Neuron (in vitro differentiated cells): ENCODE results near the gene NCOA1.
A peak's percentile ranks its signal among the peaks of the same experiment; 100 is the strongest.
"Not testable (repeated sequence)": the region's sequence is repeated elsewhere in the genome, so short reads cannot be mapped to it uniquely, and the experiment has no call there.

Experiments used
- H2AFZ ChIP-seq: one replicate; pipeline ENCODE4 v1.6.1; 2013; ENCODE audit warnings: low read depth, mild to moderate bottlenecking, inconsistent platforms, low read length, moderate library complexity
- H3K27me3 ChIP-seq: one replicate; pipeline ENCODE4 v1.6.1; 2013; ENCODE audit warnings: low read length; ENCODE audit not compliant: insufficient read depth
- H3K36me3 ChIP-seq: one replicate; pipeline ENCODE4 v1.6.1; 2013; ENCODE audit warnings: low read length; ENCODE audit not compliant: insufficient read depth
- H3K4me1 ChIP-seq: one replicate; pipeline ENCODE4 v1.6.1; 2013; ENCODE audit warnings: low read length; ENCODE audit not compliant: insufficient read depth
- H3K4me3 ChIP-seq: 2 replicates; pipeline ENCODE4 v1.5.1; 2013; ENCODE audit warnings: mild to moderate bottlenecking, low read length, moderate library complexity
- H3K9me3 ChIP-seq: one replicate; pipeline ENCODE4 v1.6.1; 2013; ENCODE audit warnings: low read length

NCOA1 gene

DNA sequence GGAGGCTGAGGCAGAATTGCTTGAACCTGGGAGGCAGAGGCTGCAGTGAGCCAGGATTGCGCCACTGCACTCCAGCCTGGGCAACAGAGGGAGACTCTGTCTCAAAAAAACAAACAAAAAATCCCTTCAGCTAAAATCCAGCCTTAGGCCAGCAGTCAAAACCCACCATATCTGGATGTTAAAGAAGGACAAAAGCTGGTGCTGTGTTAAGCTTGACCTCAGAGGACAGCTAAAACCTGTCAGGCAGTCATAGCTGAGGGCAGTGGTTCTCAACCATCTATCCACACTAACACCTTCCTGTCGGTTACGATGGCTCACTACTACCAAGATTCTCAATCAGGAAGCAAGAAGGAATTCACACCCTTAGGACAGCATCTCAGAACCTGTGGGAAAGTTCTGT, 292.6 kb downstream of the NCOA1 start:
- H3K4me1 ChIP-seq, result no peaks in the 10 kb centered on the region
- no peaks in the 10 kb centered on the region for H3K27me3 ChIP-seq
- H3K4me3 ChIP-seq, result no peak overlapping the region
- no peak overlapping the region for H2AFZ ChIP-seq
- H3K9me3 ChIP-seq, result no peaks in the 10 kb centered on the region
- no peaks in the 10 kb centered on the region for H3K36me3 ChIP-seq

DNA sequence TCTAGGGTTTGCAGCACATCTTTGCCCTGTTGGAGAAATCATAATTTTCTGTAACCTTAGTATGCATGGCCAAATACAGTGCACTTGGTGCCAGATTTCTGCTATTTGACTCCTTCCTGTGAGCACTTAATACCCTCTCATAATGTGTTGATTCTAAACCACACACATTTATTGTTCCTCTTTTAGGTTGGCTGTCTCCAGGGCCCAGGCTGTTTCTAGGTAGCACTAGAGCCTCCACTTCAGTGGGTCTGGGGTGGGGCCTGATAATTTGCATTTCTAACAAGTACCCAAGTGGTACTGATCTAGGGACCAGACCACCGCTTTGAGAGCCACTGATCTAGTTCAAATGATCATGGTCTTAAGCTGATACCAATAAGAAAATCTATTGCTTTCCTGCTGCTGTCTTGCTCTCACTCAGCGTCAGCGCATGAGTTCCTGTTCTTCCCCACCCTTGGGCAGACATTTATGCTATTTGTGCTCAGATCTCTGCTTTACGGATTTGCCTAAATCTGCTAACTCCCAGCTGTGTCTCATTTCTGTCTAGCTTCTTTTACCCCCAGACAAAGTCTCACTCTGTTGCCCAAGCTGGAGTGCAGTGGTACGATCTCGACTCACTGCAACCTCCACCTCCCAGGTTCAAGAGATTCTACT, 294.7 kb downstream of the NCOA1 start:
- Histone ChIP-seq H3K4me3 (no peak overlapping the region), H3K36me3 (no peaks in the 10 kb centered on the region), H2AFZ (no peak overlapping the region), H3K4me1 (no peaks in the 10 kb centered on the region), H3K9me3 (no peaks in the 10 kb centered on the region), H3K27me3 (no peaks in the 10 kb centered on the region)

DNA sequence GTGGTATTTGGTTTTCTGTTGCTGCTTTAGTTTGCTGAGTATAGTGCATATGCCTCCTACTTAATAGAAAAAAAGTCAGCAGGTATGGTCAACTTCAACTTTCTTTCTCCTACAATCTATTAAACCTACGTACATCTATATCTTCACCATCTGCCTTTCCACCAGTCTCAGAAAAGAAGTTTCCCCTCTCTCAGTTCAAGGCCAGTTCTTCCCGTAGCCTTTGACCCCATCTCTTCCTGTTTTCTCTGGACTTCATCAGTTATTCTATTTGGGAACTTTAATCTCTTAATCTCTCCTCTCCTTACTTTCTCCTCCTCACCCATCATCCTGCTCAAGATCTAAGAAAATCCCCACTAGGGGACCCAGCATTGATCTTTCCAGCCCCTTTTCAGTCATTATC, 296.5 kb downstream of the NCOA1 start:
- Histone ChIP-seq H3K4me3 (no peak overlapping the region), H3K9me3 (no peaks in the 10 kb centered on the region), H2AFZ (no peak overlapping the region), H3K27me3 (no peaks in the 10 kb centered on the region), H3K4me1 (peaks cover 7% of the 10 kb centered on the region), H3K36me3 (no peaks in the 10 kb centered on the region)

DNA sequence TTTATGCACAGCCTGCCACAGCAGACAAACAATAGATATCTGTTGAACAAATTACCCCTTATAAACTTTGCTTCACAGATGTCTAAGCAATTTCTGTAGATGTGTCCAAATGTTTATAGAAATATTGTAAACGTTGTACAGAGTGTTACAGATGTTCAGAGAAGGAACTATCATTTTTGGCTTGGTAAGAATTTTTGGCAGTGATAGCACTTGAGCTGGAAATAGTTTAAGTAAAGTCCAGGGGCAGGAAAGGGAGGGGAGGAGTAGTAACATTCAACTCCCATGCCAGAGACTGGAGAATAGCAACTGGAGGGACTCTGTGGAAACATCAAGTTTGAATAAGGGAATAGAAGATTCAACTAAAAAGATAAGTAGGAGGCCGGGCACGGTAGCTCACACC, 297.8 kb downstream of the NCOA1 start:
- H3K4me1 ChIP-seq, result peaks cover 7% of the 10 kb centered on the region
- H3K36me3 ChIP-seq, result no peaks in the 10 kb centered on the region
- H3K9me3 ChIP-seq, result no peaks in the 10 kb centered on the region
- H3K4me3 ChIP-seq, result no peak overlapping the region
- H2AFZ ChIP-seq, result no peak overlapping the region
- H3K27me3 ChIP-seq, result no peaks in the 10 kb centered on the region

DNA sequence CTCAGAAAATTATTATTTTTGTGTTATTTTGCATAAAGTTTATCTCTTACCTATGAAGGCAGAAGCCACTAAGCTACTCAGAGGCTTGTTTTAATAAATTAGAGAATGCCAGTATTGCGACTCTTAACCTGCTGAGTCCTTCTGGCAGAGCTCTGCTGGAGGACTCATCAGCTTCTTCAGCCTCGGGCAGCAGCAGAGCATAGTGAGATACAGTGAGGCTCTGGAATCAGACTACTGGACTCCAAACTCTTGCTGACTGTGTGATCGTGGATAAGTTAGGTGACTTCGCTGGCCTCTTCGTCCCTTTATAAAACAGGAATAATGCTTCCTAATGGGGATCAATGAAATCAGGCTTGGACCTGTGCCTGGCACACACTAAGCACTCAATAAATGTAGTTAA, 300.4 kb downstream of the NCOA1 start:
- peaks cover 25% of the 10 kb centered on the region for H3K4me1 ChIP-seq
- no peaks in the 10 kb centered on the region for H3K27me3 ChIP-seq
- H2AFZ ChIP-seq, result no peak overlapping the region
- H3K9me3 ChIP-seq, result no peaks in the 10 kb centered on the region
- H3K4me3 ChIP-seq, result no peak overlapping the region
- peaks cover 9% of the 10 kb centered on the region for H3K36me3 ChIP-seq

DNA sequence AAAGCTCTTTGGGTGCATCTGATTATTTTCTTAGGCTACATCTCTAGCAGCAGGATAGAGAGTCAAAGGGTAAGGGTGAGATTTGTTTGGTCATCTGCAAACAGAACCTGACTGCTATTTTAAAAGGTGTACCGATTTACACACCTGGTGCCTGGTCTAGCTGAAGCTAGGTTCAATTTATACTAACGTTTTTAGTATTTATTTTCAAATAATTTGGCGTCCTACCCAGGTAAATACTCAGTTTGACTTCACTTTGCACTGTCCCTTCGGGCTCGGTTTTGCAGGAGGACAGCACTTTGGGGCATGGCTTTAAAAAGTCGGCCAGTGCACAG, 301.5 kb downstream of the NCOA1 start:
- Histone ChIP-seq H3K36me3 (peaks cover 19% of the 10 kb centered on the region), H3K27me3 (no peaks in the 10 kb centered on the region), H3K9me3 (peaks cover 5% of the 10 kb centered on the region), H3K4me3 (peak overlapping the region; percentile 82), H2AFZ (peak overlapping the region; percentile 65), H3K4me1 (peaks cover 25% of the 10 kb centered on the region)

DNA sequence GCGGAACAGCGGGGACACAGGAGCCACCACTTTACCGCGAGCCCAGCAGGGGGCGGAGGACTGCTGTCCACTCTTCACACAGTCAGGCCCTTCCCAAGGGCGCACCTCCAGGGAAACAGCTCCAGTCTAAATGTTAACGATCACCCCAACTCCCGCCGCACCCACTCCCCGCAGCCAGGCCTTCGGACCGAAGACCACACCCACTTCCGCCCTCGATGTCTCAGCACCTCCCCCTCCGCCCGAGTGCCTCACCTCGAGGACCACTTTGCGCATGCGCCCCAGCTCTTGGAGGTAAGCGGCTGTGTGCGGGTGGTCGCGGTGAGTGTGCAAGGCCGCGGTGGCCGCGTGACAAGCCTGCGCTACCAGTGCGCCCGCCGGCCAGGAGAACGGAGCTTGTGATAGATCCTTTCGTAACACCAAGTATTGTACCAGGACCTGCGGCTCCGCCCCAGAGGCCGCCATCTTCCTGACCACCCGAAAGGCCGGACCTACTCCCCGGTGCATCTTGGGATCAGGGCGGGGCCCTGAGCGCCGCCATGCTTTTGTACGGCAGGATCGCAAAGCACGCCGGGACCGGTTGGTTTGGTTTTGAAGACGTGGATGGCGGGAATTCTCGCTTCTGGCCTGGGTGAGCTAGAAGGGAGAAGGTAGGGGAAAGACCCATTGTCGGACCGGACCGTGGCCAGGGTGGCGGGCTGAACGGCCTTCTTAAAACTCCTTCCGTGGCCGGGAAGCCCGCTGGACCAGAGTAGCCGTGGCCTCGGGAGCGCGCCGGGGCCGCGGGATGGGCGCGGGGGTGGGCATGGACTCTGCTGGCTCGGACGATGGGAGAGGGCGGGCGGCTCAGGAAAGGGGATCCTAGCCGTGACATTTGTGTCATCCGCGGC, 302.1 kb downstream of the NCOA1 start, which contains the start of the genes CENPO and PTRHD1:
TSS of gene CENPO (plus strand) at position 552 of the 887 bp plus-strand sequence. CDS start 495 bp downstream, outside the sequence.
TSS of gene PTRHD1 (minus strand) at position 518 of the 887 bp plus-strand sequence. CDS start at position 504, 14 bp downstream.
- Histone ChIP-seq H3K4me1 (peaks cover 25% of the 10 kb centered on the region), H3K27me3 (no peaks in the 10 kb centered on the region), H3K9me3 (peaks cover 10% of the 10 kb centered on the region), H3K4me3 (peak within 1 kb of the TSS; percentile 82), H2AFZ (peak within 1 kb of the TSS; percentile 65), H3K36me3 (peaks cover 24% of the 10 kb centered on the region)

DNA sequence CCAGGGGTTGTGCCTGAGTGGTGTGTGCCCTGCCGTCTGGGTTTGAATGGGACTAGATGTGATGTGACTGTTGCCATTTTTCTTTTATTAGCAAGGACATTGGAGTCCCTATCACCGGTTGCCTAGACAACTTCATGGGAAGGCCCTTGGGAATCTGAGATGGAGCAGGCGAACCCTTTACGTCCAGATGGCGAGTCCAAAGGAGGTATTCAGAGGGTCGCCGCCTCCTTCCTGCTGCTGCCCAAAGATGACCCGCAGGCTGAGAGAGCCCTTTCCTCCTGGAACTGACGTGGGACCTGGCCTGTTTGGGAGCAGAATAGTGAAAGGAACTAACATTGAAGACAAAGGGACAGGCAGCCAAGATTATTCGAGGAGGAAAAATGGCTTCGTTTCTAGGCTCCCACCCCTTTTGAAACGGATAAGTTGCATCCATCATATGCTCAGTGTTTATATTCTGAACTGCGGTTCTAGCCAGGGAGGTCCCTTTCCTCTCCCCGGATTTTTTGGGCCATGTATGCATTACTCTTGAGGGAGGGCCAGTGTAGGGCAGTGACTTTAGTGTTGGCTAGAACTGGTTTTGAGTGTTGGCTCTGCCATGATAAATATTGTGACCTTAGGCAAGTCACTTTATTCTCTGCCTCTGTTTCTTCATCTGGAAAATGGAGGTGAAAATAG, 302.8 kb downstream of the NCOA1 start:
- H3K27me3 ChIP-seq, result no peaks in the 10 kb centered on the region
- peaks cover 25% of the 10 kb centered on the region for H3K4me1 ChIP-seq
- H3K9me3 ChIP-seq, result peaks cover 10% of the 10 kb centered on the region
- peak overlapping the region; percentile 65 for H2AFZ ChIP-seq
- peak overlapping the region; percentile 82 for H3K4me3 ChIP-seq
- peaks cover 26% of the 10 kb centered on the region for H3K36me3 ChIP-seq

DNA sequence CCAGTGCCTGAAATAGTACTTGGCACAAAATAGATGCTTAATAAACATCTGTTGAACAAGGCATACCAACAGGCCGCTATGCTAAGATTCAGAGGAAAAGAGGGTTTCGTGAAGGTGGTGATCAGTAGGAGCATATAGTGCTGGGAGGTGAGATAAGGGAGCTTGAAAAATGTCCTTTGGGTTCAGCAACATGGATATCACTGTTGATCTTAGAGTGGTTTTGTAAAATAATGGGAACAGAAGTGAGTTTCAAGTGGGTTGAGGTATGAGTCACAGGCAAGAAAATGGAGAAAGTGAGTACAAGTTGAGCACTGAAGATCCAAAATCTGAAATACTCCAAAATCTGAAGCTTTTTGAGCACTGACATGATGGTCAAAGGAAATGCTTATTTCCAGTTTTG, 306.6 kb downstream of the NCOA1 start:
- Histone ChIP-seq H3K4me3 (no peak overlapping the region), H3K27me3 (no peaks in the 10 kb centered on the region), H3K36me3 (peaks cover 37% of the 10 kb centered on the region), H3K9me3 (peaks cover 21% of the 10 kb centered on the region), H2AFZ (no peak overlapping the region), H3K4me1 (peaks cover 18% of the 10 kb centered on the region)

DNA sequence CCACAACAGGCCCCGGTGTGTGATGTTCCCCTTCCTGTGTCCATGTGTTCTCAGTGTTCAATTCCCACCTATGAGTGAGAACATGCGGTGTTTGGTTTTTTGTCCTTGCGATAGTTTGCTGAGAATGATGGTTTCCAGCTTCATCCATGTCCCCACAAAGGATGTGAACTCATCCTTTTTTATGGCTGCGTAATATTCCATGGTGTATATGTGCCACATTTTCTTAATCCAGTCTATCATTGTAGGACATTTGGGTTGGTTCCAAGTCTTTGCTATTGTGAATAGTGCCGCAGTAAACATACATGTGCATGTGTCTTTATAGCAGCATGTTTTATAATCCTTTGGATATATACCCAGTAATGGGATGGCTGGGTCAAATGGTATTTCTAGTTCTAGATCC, 309.4 kb downstream of the NCOA1 start:
- not testable (repeated sequence) for H2AFZ ChIP-seq, H3K27me3 ChIP-seq, H3K4me3 ChIP-seq, H3K4me1 ChIP-seq
- peaks cover 35% of the 10 kb centered on the region for H3K36me3 ChIP-seq
- H3K9me3 ChIP-seq, result peaks cover 23% of the 10 kb centered on the region

DNA sequence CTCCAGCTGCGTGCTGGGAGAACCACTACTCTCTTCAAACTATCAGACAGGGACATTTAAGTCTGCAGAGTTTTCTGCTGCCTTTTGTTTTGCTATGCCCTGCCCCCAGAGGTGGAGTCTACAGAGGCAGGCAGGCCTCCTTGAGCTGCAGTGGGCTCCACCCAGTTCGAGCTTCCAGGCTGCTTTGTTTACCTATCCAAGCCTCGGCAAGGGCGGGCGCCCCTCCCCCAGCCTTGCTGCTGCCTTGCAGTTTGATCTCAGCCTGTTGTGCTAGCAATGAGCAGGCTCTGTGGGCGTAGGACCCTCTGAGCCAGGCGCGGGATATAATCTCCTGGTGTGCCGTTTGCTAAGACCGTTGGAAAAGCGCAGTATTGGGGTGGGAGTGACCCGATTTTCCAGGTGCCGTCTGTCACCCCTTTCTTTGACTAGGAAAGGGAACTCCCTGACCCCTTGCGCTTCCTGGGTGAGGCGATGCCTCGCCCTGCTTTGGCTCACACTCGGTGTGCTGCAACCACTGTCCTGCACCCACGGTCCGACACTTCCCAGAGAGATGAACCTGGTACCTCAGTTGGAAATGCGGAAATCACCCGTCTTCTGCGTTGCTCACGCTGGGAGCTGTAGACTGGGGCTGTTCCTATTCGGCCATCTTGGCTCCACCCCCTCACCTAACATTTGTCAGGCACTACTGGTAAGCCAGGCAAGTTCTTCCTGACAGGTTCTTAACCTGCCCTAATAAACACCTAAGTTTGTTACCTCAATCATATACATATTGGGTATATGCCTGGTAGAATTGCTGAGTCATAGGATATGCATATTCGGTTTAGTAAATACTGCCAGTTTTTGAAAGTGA, 315.0 kb downstream of the NCOA1 start:
- not testable (repeated sequence) for H3K27me3 ChIP-seq, H3K4me3 ChIP-seq, H3K4me1 ChIP-seq, H2AFZ ChIP-seq
- Histone ChIP-seq H3K9me3 (peaks cover 12% of the 10 kb centered on the region), H3K36me3 (peaks cover 27% of the 10 kb centered on the region)

DNA sequence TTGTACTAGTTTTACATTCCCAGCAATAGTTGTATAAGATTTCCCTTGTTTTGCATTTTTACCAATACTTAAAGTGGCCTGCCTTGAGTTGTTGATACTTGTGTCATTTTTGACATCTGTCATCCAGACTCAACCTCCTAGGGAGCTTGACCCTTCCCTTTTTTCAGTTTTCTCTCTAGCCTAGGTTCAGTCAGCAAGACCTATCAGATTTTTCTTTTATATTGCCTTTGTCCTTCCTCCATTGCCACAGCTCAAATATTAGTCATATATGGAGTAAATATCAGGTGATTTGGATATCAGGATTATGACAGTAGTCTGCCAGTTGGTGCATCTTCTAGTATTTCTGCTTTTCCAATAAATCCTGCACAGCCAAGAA, 315.6 kb downstream of the NCOA1 start:
- Histone ChIP-seq H3K9me3 (peaks cover 12% of the 10 kb centered on the region), H3K27me3 (no peaks in the 10 kb centered on the region), H2AFZ (no peak overlapping the region), H3K36me3 (peaks cover 27% of the 10 kb centered on the region), H3K4me3 (no peak overlapping the region), H3K4me1 (no peaks in the 10 kb centered on the region)
